Stimulated activated CD8-positive, alpha-beta memory T cell treated with anti-CD3 and anti-CD28 coated beads, Interleukin-7, amount 100 ng/mL, for 1 hour (primary cell): ENCODE data around the gene HNRNPA1L2.
"Not testable (repeated sequence)": the region's sequence is repeated elsewhere in the genome, so short reads cannot be mapped to it uniquely, and the experiment has no call there.

Source experiments
- DNase-seq, 2 donors: peaks; one replicate each; pipeline ENCODE4 v3.0.0-alpha.2; 2020; ENCODE audit warnings: low read depth in 2 of 2

HNRNPA1L2 gene

DNA sequence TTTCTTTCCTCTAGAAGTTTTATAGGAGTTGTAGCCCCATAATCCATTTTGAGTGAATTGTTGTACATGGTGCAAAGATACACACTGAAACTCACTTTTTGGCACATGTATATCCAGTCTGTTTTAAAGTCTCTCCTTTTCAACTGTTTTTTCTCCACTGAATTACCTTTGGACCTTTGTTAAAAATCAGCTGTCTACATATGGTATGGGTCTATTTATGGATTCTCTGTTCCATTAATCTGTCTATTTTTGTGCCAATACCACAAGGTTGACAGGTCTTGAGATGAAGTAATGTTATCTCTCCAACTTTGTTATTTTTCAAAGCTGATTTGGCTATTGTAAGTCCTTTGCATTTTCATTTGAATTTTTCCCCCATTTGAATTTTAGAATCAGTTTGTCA, 4.7 kb downstream of the HNRNPA1L2 start:
- DNase-seq: no peak

DNA sequence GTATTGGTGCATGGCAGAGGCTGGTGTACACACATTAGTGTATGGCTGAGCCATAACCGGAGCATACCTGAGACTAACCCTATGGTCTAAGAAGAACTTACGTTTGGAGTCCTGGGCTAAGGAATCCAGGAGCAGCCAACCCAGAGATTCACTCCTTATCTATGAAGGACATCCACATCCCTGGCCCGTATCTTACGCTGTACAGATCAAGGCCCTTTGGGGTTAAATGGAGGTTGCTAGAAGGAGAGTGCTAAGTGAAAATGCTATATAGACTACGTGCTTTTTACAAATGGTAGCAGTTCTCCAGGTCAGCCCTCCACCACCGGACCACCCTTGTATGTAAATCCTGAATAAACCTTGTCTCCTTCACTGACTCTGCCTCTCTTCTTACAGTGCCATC, 8.5 kb downstream of the HNRNPA1L2 start:
- no peak for DNase-seq

GRCh38 chr13:52651897-52652195, 9.6 kb downstream of the HNRNPA1L2 start:
- no peak for DNase-seq

DNA sequence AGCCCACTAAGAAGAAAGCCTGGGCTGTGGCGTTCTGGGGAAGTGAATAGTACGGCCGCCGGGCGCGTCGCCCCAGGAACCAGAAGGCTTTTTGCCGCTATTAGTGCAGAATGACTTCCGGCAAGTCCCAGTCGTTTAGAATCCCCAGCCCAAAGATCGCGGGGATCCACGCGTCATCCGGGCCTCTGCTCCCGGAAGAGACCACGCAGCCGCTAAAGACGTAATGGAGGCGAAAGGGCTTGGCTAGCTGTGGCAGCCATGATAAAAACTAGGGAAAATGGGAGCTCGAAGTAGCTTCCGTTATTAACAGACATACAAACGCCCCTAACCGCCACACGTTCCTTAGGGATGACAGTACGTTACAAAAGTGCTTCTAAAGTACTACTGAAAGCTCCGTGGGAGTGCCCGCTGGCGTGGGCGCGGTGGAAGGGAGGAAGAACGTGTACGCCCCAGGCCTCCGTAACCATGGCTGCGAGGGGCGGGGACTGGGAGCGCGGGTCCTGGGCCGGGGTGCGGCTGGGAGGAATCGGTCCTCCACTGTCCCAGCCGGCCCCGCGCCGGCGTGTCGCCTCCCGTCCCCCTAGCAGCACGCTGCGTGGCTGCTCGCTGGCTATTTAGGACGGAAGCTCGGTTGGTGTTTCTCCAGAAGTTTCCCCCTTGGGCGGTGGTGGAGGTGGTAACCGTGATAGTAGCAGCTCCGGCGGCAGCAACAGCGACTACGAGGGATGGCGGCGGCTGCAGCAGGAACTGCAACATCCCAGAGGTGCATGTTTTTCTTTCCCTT, 10.2 kb downstream of the HNRNPA1L2 start, which contains the start of gene SUGT1:
Gene SUGT1 (plus strand): TSS at position 641 of the 784 bp plus-strand sequence. CDS start 85 bp downstream, at position 726.
- DNase-seq: peak; percentile 88 to 89

GRCh38 chr13:52652980-52653303, 10.7 kb downstream of the HNRNPA1L2 start:
- DNase-seq: no peak

GRCh38 chr13:52659340-52659739, 17.1 kb downstream of the HNRNPA1L2 start:
- no peak for DNase-seq

- DNase-seq: no peak
Observed at GRCh38 chr13:52664272-52664671, 22.0 kb downstream of the HNRNPA1L2 start.

DNA sequence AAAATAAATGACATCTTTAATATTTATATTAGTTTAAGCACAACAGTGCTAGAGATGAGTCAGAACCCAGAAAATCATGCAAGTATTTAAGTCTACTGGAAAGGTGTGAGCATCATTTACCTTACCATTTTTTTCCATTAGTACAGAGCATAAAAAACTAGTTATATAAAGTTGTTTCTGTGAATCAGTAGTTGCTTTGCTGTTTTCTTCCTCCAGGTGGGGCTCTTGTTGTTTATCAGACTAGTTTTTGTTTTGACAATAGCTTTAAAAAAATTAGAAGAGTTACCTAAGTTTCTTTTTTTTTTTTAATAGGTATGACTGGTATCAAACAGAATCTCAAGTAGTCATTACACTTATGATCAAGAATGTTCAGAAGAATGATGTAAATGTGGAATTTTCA, 23.1 kb downstream of the HNRNPA1L2 start:
- no peak for DNase-seq

- no peak for DNase-seq
Observed at GRCh38 chr13:52669677-52670076, 27.4 kb downstream of the HNRNPA1L2 start.

GRCh38 chr13:52670726-52671125, 28.5 kb downstream of the HNRNPA1L2 start:
- DNase-seq: no peak

GRCh38 chr13:52673465-52673864, 31.2 kb downstream of the HNRNPA1L2 start:
- DNase-seq: no peak

DNA sequence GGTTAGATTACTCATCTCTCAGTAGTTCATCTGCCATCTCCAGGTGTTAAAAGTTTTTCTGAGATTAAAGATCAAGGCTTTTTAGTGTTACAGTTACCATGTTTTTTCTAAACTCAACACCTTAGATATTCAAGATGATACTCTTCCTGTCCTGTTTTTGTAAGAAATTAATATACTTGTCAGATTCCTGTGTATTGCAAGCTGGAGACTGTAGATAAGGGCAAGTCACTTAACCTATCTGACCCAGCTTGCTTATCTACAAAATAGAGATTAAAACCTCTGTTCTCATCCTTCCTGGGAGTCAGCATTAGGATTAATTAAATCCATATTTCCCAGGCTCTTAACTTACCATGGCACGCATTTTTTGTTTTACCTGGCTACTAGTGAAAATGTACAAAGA, 35.6 kb downstream of the HNRNPA1L2 start:
- no peak for DNase-seq

DNA sequence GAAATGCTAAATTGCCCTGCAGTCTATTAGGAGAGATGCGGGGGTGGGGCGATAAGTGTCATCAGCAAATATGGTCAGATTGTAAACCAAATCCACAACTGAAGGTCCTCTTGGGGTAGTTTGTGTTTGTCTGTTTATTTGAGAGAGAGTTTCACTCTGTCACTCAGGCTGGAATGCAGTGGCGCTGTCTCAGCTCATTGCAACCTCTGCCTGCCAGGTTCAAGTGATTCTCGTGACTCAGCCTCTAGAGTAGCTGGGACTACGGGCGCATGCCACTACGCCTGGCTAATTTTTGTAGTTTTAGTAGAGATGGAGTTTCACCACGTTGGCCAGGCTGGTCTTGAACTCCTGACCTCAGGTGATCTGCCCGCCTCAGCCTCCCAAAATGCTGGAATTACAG, 43.6 kb downstream of the HNRNPA1L2 start:
- not testable (repeated sequence) for DNase-seq

DNA sequence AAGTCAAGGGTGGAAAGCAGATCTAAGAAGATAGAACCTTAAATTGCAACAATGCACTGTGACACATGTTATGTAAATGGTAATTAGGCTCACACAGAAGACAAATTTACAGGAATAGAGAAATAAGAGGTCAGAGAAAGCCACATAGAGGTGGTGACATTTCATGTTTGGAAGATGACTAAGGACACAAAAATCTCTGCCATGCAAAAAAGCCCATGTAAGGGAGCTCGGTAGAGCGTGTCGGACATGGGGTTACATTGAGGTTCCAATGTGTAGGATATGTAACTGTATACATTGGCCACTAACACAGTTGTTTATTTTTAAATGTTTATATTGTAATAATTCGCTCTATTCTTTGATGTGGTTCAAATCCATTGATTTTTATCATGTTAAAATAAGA, 44.1 kb downstream of the HNRNPA1L2 start:
- no peak for DNase-seq
